IMR-90 (cell line): ENCODE measurements around the gene CTCFL. TPM values are rescaled to one million over a fixed set of nuclear protein-coding genes. Genes with fewer than 3 reads are reported as not detected.

Source experiments
- ATAC-seq: fragments of 200-7000 bp; cut with Tn5 transposase; 2 replicates; pipeline ENCODE4 v1.9.1; 2020; ENCODE audit warnings: low read depth, mild to moderate bottlenecking, moderate library complexity
- BruUV-seq: library from RNA; stranded (reverse); fragments of 400-500 nt; replicated peaks from 2 replicates; lab custom pipeline; 2021; lab: Mats Ljungman, UMichigan
- CTCF ChIA-PET: fragments of 300-600 bp; formaldehyde crosslinking; extraction: SDS; loops from one replicate; lab custom pipeline; 2021; ENCODE audit warnings: antibody characterized with exemption; lab: Yijun Ruan, JAX
- POLR2A ChIA-PET: fragments of 300-600 bp; sonication (Branson Sonifier 250); formaldehyde crosslinking; loops from one replicate; lab custom pipeline; 2022; ENCODE audit warnings: antibody characterized with exemption; ENCODE audit not compliant: unreplicated experiment; lab: Charles Lee
- DNase-seq: peaks from one replicate; pipeline ENCODE4 v3.0.0; 2013
- H2AFZ ChIP-seq: replicated peaks from 2 replicates; pipeline ENCODE3; 2013; ENCODE audit warnings: low read length, mild to moderate bottlenecking; ENCODE audit not compliant: poor library complexity
- H2AK5ac ChIP-seq: 2 replicates; pipeline ENCODE4 v1.6.1; 2013; ENCODE audit warnings: low read depth, low read length, inconsistent platforms
- H2AK9ac ChIP-seq: replicated peaks from 2 replicates; pipeline ENCODE3; 2013; ENCODE audit warnings: mild to moderate bottlenecking, low read depth, low read length, moderate library complexity; ENCODE audit not compliant: poor library complexity
- H2BK120ac ChIP-seq: 2 replicates; pipeline ENCODE4 v1.6.1; 2013; ENCODE audit warnings: low read depth, low read length, inconsistent platforms
- H2BK15ac ChIP-seq: 3 replicates; pipeline ENCODE4 v1.6.1; 2013; ENCODE audit warnings: low read depth, low read length, inconsistent platforms
- H2BK20ac ChIP-seq: 2 replicates; pipeline ENCODE4 v1.6.1; 2013; ENCODE audit warnings: low read depth, mild to moderate bottlenecking, inconsistent platforms, low read length, moderate library complexity
- H2BK5ac ChIP-seq: 2 replicates; pipeline ENCODE4 v1.6.1; 2013; ENCODE audit warnings: mild to moderate bottlenecking, low read depth, low read length, inconsistent platforms; ENCODE audit not compliant: poor library complexity, severe bottlenecking
- H3K14ac ChIP-seq: replicated peaks from 2 replicates; pipeline ENCODE4 v1.6.1; 2013; ENCODE audit warnings: low read depth, low read length, inconsistent platforms
- H3K18ac ChIP-seq: 2 replicates; pipeline ENCODE4 v1.6.1; 2013; ENCODE audit warnings: low read depth, low read length, control low read depth
- H3K23ac ChIP-seq: 2 replicates; pipeline ENCODE4 v1.6.1; 2013; ENCODE audit warnings: low read depth, low read length, inconsistent platforms
- H3K27ac ChIP-seq: 2 replicates; pipeline ENCODE4 v1.5.1; 2013; ENCODE audit warnings: mild to moderate bottlenecking, control low read depth, low read length; ENCODE audit not compliant: insufficient read depth
- H3K27me3 ChIP-seq: 2 replicates; pipeline ENCODE4 v1.6.1; 2013; ENCODE audit warnings: low read length; ENCODE audit not compliant: control insufficient read depth, insufficient read depth
- H3K36me3 ChIP-seq: 2 replicates; pipeline ENCODE4 v1.6.1; 2013; ENCODE audit warnings: low read length, mixed read lengths; ENCODE audit not compliant: control insufficient read depth, insufficient read depth
- H3K4ac ChIP-seq: 2 replicates; pipeline ENCODE4 v1.6.1; 2013; ENCODE audit warnings: low read depth, low read length, inconsistent platforms
- H3K4me1 ChIP-seq: 2 replicates; pipeline ENCODE4 v1.6.1; 2013; ENCODE audit warnings: low read length, mixed read lengths; ENCODE audit not compliant: control insufficient read depth, insufficient read depth
- H3K4me2 ChIP-seq: 2 replicates; pipeline ENCODE4 v1.6.1; 2013; ENCODE audit warnings: low read depth, mild to moderate bottlenecking, control low read depth, low read length, moderate library complexity
- H3K4me3 ChIP-seq: 2 replicates; pipeline ENCODE4 v1.5.1; 2013; ENCODE audit warnings: low read depth, mild to moderate bottlenecking, control low read depth, low read length, moderate library complexity; ENCODE audit not compliant: insufficient read depth
- H3K56ac ChIP-seq: 2 replicates; pipeline ENCODE4 v1.6.1; 2013; ENCODE audit warnings: low read length, inconsistent platforms; ENCODE audit not compliant: insufficient read depth; ENCODE audit errors: extremely low read depth
- H3K79me1 ChIP-seq, 2 experiments: 2 replicates each; pipeline ENCODE4 v1.6.1; 2013; ENCODE audit warnings: low read length in 2 of 2, inconsistent platforms in 1 of 2, low read depth in 1 of 2
- H3K9ac ChIP-seq: 2 replicates; pipeline ENCODE4 v1.6.1; 2013; ENCODE audit warnings: low read depth, low read length, control low read depth
- H3K9me1 ChIP-seq: 2 replicates; pipeline ENCODE4 v1.6.1; 2013; ENCODE audit warnings: low read length, inconsistent platforms; ENCODE audit not compliant: insufficient read depth
- H3K9me3 ChIP-seq: 2 replicates; pipeline ENCODE4 v1.6.1; 2013; ENCODE audit warnings: low read length; ENCODE audit not compliant: control insufficient read depth, insufficient read depth
- H4K20me1 ChIP-seq: 2 replicates; pipeline ENCODE4 v1.6.1; 2013; ENCODE audit warnings: low read length, inconsistent platforms; ENCODE audit not compliant: insufficient read depth
- H4K5ac ChIP-seq: 2 replicates; pipeline ENCODE4 v1.6.1; 2013; ENCODE audit warnings: mild to moderate bottlenecking, low read depth, low read length, control low read depth
- H4K8ac ChIP-seq, 2 experiments: 2 replicates each; pipeline ENCODE4 v1.6.1; 2013; ENCODE audit warnings: low read depth in 2 of 2, low read length in 2 of 2, control low read depth in 1 of 2, inconsistent platforms in 1 of 2
- H4K91ac ChIP-seq: 2 replicates; pipeline ENCODE4 v1.6.1; 2013; ENCODE audit warnings: low read depth, low read length, inconsistent platforms; ENCODE audit not compliant: insufficient read depth
- BHLHE40 ChIP-seq: fragments of 150-350 bp; IDR thresholded peaks from 2 replicates; pipeline ENCODE4 v1.6.1; 2016; ENCODE audit warnings: mild to moderate bottlenecking, low read depth, low read length
- MAFK ChIP-seq: IDR thresholded peaks from 2 replicates; pipeline ENCODE4 v1.6.1; 2012; ENCODE audit warnings: low read depth, low read length, improper control_type of control experiment
- RAD21 ChIP-seq: IDR thresholded peaks from 2 replicates; pipeline ENCODE4 v1.6.1; 2012; ENCODE audit warnings: low read length, improper control_type of control experiment
- WGBS, 2 experiments: methylation state at CpG; one replicate each; pipeline versions ENCODE4 v1.1.5 to v1.1.7; 2013; ENCODE audit warnings: missing lambda C conversion rate in 2 of 2; ENCODE audit not compliant: insufficient read length in 1 of 2; ENCODE audit errors: extremely low coverage in 2 of 2; 5-methylcytosine and 5-hydroxymethylcytosine counted together
- dilution Hi-C: fragments of 300-500 bp; cut with HindIII; formaldehyde crosslinking; loops from one replicate; pipeline ENCODE4 v1.14.3; 2018; ENCODE audit warnings: low sequenced_read_pairs; ENCODE audit not compliant: unreplicated experiment
- in situ Hi-C: fragments of 300-500 bp; cut with MboI; formaldehyde crosslinking; loops from 3 replicates; pipeline ENCODE4 v1.14.3; 2019; ENCODE audit warnings: low sequenced_read_pairs, inconsistent platforms, mixed read lengths
- intact Hi-C: fragments of 100-400 bp; cut with micrococcal nuclease; formaldehyde crosslinking; loops from 2 replicates; pipeline ENCODE4 v1.10.0; 2022
- polyA plus RNA-seq, 3 experiments: library from polyadenylated mRNA; depleted of rRNA; stranded (reverse); fragments of >200 nt; gene quantifications; 2 replicates each; pipeline ENCODE4 v1.2.3, GENCODE V29; 2012; ENCODE audit warnings: low replicate concordance in 1 of 3
- total RNA-seq: library from RNA; depleted of rRNA; stranded (reverse); fragments of >200 nt; gene quantifications from 2 replicates; pipeline ENCODE4 v1.2.3, GENCODE V29; 2012

Gene CTCFL
- total and polyA plus RNA-seq, 2 of the 4 experiments (the other 2 are of a cell fraction) = not detected

DNA sequence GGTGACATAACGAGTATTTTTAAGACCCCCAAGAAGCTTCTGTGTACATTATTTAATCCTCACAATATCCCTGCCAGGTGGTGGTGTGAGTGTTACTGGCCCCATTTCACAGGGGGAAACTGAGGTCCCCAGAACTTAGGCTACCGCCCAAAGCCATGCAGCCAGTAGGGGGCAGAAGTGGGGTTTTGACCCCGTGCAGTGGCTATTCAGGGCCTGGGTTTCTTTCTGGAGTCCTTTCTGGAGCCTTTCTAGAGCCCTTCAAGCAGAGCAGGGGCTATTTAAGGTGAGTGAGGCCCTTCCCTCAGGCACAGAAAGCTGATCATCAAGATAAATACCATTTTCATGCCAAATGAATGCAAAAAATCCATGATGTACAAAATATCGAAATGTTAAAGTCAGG is 59.0 kb downstream of the CTCFL start:
- Histone ChIP-seq H3K27me3 (peaks cover 28% of the 10 kb centered on the region), H3K14ac (no peak overlapping the region), H2BK15ac (no peak overlapping the region), H3K79me1 (no peaks in the 10 kb centered on the region), H3K4me2 (no peak overlapping the region), H3K9ac (no peak overlapping the region), H3K27ac (no peak overlapping the region), H3K9me1 (no peaks in the 10 kb centered on the region), H4K8ac (no peak overlapping the region), H4K20me1 (no peaks in the 10 kb centered on the region), H3K4ac (no peak overlapping the region), H3K18ac (no peak overlapping the region), H4K91ac (no peak overlapping the region), H3K4me1 (no peaks in the 10 kb centered on the region), H3K23ac (no peak overlapping the region), H3K4me3 (no peak overlapping the region), H2AFZ (no peak overlapping the region), H2BK120ac (no peak overlapping the region), H2AK5ac (no peak overlapping the region), H2BK20ac (no peak overlapping the region), H2BK5ac (no peak overlapping the region), H3K56ac (no peak overlapping the region), H3K9me3 (no peaks in the 10 kb centered on the region), H3K36me3 (no peaks in the 10 kb centered on the region), H2AK9ac (no peak overlapping the region), H4K5ac (no peak overlapping the region)
- ChIA-PET CTCF (no interaction called here), POLR2A (no interaction called here)
- intact Hi-C loops (no loop called here), dilution Hi-C loops (no loop called here), in situ Hi-C loops (no loop called here)
- no peak for ATAC-seq
- WGBS, 2 experiments = 100% methylated on average over 1 of the region's 4 CpGs; no CpG with 5 or more reads in 1 of the 2 experiments
- DNase-seq = no peak
- BruUV-seq = no TSS peak
- TF ChIP-seq BHLHE40 = no peak
- TF ChIP-seq MAFK = no peak
- no peak for TF ChIP-seq RAD21
